DMS79 (cell line): ENCODE data around the gene MYLK2.

ENCODE experiments used
- DNase-seq: peaks from one replicate; lab custom pipeline; 2025; lab: John Stamatoyannopoulos, UW

Gene MYLK2

DNA sequence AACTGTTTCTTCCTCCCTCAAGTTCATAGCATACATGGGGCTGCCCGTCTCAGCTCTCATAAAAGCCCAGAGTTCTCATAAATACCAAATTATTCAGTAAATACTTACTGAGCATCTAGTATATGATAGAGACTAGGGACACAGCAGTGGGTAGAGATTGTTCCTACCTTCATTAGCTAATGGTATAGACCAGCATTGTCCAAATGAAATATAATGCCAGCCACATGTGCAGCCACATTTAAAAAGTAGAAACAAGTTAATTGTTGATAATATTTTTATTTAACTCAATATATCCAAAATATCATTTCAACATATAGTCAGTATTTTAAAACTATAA is 52.4 kb downstream of the MYLK2 start:
- DNase-seq: no peak

DNA sequence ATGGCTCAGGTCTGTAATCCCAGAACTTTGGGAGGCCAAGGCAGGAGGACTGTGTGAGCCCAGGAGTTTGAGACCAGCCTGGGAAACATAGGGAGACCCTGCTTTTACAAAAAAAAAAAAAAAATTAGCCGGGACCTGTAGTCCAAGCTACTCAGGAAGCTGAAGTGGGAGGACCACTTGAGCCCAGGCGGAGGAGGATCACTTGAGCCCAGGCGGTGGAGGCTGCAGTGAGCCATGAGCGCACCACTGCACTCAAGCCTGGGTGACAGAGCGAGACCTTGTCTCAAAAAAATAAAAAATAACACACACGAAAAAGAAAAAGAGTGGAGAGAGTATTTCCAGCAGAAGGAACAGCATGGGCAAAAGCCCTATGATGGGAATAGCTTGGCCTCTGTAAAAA is 53.2 kb downstream of the MYLK2 start:
- peak; percentile 76 for DNase-seq

GRCh38 chr20:31875671-31876070 is 56.5 kb downstream of the MYLK2 start:
- no peak for DNase-seq

DNA sequence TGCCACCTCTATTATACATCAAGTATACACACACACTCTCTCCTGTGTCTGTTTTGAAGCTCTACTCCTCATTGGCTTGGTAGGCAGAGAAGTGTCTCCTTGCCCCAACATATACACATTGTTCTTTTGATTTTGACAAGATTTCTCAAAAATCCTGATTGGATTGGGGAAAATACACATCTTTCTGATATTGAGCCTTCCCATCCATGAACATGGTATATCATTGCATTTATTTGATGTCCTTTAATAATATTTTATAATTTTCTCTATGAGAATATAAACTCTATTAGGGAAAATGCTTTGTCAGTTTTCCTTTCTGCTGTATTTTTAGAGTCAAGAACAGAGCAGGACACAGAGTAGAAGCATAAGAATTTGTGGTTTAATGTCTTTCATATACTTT is 58.5 kb downstream of the MYLK2 start:
- no peak for DNase-seq

GRCh38 chr20:31879143-31879987 is 60.2 kb downstream of the MYLK2 start:
- peak; percentile 96 for DNase-seq

DNA sequence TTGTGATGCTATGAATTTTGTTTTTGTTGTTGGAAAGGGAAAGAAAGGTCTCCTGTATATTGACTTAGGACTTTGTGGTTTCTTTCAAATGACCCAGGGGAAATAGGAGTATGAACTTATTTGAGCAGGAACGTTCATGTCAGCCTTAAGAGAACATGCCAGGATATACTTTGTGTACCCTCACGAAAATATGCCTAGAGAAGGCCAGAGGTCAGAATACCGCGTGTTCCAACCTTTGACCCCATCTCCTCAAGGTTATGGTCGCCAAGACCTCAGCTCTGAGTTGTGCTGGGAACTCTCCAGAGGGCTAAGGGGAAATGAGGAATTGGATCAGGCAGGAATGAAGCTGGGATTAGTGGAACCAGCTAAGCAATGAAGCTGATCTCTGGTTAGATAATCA is 62.8 kb downstream of the MYLK2 start:
- no peak for DNase-seq

GRCh38 chr20:31883829-31884228 is 64.7 kb downstream of the MYLK2 start:
- no peak for DNase-seq
